Muscle layer of colon (tissue), 2 donors: Measurements from ENCODE around the gene INTS14.
"Not testable (repeated sequence)": the region's sequence is repeated elsewhere in the genome, so short reads cannot be mapped to it uniquely, and the experiment has no call there.

ENCODE experiments used
- H3K27ac ChIP-seq: one replicate; pipeline ENCODE4 v1.7.0; 2013; ENCODE audit warnings: low read depth, mild to moderate bottlenecking, low read length, moderate library complexity
- H3K27me3 ChIP-seq, 2 donors: one replicate each; pipeline ENCODE4 v1.7.0; 2013; ENCODE audit warnings: low read length in 2 of 2, mild to moderate bottlenecking in 2 of 2; ENCODE audit not compliant: insufficient read depth in 2 of 2, control insufficient read depth in 1 of 2
- H3K36me3 ChIP-seq: one replicate; pipeline ENCODE4 v1.7.0; 2013; ENCODE audit warnings: mild to moderate bottlenecking, low read length; ENCODE audit not compliant: insufficient read depth
- H3K4me1 ChIP-seq: one replicate; pipeline ENCODE4 v1.7.0; 2013; ENCODE audit warnings: mild to moderate bottlenecking, low read length; ENCODE audit not compliant: insufficient read depth
- H3K4me3 ChIP-seq, 2 donors: one replicate each; pipeline ENCODE4 v1.7.0; 2013; ENCODE audit warnings: low read length in 2 of 2, low read depth in 1 of 2, mild to moderate bottlenecking in 1 of 2, moderate library complexity in 1 of 2
- H3K9ac ChIP-seq: one replicate; pipeline ENCODE4 v1.7.0; 2013; ENCODE audit warnings: low read length
- H3K9me3 ChIP-seq: one replicate; pipeline ENCODE4 v1.7.0; 2013; ENCODE audit warnings: mild to moderate bottlenecking, low read length
- donor health status: abdominal sarcoma.
- donor health status: Adenocarcinoma of cecum.

Gene INTS14

DNA sequence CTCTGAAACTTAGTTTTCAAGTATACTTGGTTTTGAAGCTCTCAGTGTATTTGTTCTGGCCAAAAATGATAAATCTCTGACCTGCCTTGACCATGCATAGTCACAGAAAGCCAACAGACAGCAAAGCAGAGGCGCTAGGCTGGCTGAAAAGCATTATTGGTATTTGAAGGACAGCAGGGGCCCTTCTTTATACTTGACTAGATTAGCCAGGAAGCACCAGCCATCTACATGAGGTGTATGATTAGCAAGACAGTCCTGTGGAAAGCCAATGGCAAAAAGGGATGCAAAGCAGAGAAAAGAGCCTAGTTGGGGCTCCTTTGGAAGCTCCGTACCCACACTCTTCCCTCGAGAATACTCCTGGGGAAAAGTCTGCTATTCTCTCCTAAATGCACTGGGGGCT, 18.6 kb upstream of the INTS14 start:
- H3K27me3 ChIP-seq: no peaks in the 10 kb centered on the region
- H3K9me3 ChIP-seq: no peaks in the 10 kb centered on the region
- no peak overlapping the region for H3K9ac ChIP-seq
- no peaks in the 10 kb centered on the region for H3K4me1 ChIP-seq
- H3K4me3 ChIP-seq: no peak overlapping the region
- H3K36me3 ChIP-seq: no peaks in the 10 kb centered on the region
- H3K27ac ChIP-seq: no peak overlapping the region

DNA sequence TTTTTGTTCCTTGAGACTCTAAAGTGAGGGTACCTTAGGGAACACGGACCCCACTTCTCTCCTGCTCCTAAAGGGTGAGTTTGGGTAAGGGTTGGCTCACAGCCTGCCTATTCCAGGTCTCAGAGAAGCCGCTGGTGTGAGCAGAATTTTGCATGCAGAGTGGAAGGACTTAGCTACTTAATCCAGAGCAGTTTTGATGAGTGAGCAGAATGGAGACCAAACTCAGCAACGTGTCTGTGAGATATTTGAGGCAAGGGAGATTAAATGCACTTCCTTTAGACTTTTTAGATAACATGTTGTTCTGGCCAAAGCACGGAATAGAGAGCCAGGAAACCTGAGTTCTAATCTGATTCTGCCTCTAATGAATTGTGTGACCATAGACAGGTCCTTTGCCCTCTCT, 15.9 kb upstream of the INTS14 start:
- Histone ChIP-seq H3K9ac (no peak overlapping the region), H3K27ac (no peak overlapping the region), H3K4me1 (no peaks in the 10 kb centered on the region), H3K36me3 (no peaks in the 10 kb centered on the region), H3K27me3 (no peaks in the 10 kb centered on the region), H3K4me3 (no peak overlapping the region), H3K9me3 (no peaks in the 10 kb centered on the region)

DNA sequence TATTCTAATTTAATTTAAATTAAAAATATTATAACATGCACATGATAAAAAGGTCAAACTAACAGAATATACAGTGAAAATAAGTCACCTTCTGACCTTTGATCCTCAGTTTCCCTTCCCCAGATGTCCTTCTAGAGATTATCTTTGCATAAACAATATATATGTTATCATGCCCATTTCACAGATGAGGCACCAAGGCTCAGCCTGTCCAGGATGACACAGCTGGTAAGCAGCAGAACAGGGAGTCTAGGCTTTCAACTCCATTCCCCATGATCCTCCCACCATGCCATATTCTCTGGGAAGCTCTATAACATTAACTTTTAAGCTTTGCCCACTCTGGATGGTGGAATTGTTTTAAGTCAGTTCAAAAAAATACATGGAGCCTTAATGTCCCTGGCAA, 12.2 kb upstream of the INTS14 start:
- Histone ChIP-seq H3K36me3 (no peaks in the 10 kb centered on the region), H3K9me3 (no peaks in the 10 kb centered on the region), H3K27me3 (no peaks in the 10 kb centered on the region), H3K27ac (no peak overlapping the region), H3K4me3 (no peak overlapping the region), H3K4me1 (no peaks in the 10 kb centered on the region), H3K9ac (no peak overlapping the region)

DNA sequence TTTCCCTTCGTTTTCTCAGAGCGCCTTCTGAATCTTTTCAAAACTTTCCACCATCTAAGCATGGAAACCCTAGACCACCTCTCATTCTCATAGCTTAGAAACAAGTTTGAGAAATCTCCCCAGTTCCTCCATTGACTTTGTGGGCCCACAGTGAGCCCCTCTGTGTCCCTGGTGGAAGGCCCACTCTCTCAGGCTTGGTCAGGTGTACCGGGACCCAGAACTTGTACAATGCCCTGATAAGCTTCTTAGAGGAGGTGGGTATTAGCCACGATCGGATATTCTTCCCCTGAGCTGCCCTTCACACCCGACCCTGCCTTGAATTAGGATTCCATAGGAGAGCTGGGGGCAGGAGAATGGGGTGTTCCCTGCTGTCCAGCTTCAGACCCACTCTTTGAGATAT, 10.7 kb upstream of the INTS14 start, which contains the start of gene SLC24A1:
TSS of gene SLC24A1 (plus strand) at position 301 of the 400 bp plus-strand sequence. CDS start 2,143 bp downstream, outside the sequence.
- H3K27me3 ChIP-seq: no peaks in the 10 kb centered on the region
- H3K9ac ChIP-seq: no peak within 1 kb of the TSS
- H3K4me1 ChIP-seq: no peaks in the 10 kb centered on the region
- H3K4me3 ChIP-seq: no peak within 1 kb of the TSS
- no peak within 1 kb of the TSS for H3K27ac ChIP-seq
- no peaks in the 10 kb centered on the region for H3K36me3 ChIP-seq
- H3K9me3 ChIP-seq: no peaks in the 10 kb centered on the region

DNA sequence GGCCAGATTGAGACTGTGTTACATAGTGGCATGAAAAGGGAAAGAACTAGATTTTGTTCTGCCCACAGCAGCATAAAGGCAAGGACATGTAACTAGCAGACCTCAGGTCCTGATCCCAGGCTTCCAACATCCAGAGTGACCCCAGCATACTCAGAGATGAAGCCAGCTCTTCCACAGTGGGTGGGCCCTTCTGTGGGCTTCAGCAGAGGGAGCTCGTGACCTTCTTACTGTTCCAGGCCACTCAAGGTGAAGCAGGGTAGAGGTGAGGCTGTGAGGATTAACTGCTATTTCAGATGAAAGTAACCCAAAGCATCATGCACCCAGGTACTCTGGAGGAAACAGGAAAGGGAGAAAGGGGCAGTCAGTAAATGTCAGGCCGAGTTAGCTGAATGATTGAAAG, 9.9 kb upstream of the INTS14 start:
- Histone ChIP-seq H3K9me3 (no peaks in the 10 kb centered on the region), H3K4me3 (no peak overlapping the region), H3K9ac (no peak overlapping the region), H3K4me1 (no peaks in the 10 kb centered on the region), H3K27me3 (no peaks in the 10 kb centered on the region), H3K36me3 (no peaks in the 10 kb centered on the region), H3K27ac (no peak overlapping the region)

DNA sequence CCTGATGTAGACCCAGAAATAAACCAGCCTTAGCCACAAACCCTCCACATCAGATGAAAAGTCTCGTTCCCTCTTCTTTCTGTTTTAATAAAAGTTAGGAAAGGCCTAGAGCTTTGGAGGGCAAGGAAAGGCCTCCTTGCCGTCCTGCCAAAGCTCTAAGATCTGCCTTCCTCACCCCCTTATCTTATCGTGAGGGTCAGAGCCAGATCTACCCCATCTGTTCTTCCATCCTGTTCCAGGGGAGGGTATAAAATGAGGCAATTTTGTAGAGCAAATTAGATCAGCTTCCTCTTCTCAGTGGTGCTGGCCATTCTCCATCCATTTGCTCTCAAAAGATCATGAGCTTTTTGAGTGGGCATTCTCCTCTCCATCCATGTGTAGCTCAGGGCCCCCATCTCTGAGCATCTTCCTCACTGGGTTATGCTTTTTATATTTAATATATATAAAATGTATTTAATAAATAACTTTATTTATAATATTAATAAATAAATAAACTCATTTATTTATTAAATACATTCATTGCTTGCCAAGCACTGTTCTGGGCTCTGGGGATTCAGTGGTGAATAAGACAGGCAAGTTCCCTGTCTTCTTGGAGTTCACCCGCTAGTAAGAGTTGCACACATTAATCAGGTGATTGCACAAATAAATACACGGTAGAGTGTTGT, 8.8 kb upstream of the INTS14 start:
- no peak overlapping the region for H3K4me3 ChIP-seq
- no peaks in the 10 kb centered on the region for H3K4me1 ChIP-seq
- no peak overlapping the region for H3K9ac ChIP-seq

DNA sequence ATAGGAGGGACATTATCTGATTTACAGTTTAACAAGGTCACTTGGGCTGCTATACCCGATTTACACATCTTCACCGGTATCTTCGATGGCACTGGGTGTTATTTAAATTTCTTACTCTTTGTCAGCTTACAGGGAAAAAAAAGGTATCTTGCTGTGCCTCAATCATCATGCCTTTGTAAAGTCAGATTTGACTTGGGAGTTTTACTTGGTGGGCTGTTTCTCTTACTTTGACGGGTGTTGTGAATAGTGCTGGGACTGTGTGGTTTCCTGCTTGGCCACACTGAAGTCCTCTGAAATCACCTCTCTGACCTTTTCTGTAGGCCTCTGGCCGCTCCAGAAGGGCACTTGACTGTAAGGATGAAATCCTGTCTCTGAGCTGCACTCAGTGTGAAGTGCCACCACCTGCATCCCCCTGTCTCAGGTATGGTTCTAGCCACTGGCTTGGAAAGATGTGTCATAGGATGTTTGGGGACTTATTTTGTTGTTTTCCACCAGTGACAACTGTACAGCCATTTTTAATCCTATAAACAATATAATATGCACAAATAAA, 7.7 kb upstream of the INTS14 start:
- H3K27ac ChIP-seq: no peak overlapping the region
- no peaks in the 10 kb centered on the region for H3K27me3 ChIP-seq
- H3K9ac ChIP-seq: no peak overlapping the region
- no peak overlapping the region for H3K4me3 ChIP-seq
- H3K9me3 ChIP-seq: no peaks in the 10 kb centered on the region
- H3K36me3 ChIP-seq: no peaks in the 10 kb centered on the region
- H3K4me1 ChIP-seq: no peaks in the 10 kb centered on the region

More for the DNA sequence above, 8.8 kb upstream of the INTS14 start:
- H3K36me3 ChIP-seq: no peaks in the 10 kb centered on the region
- H3K27ac ChIP-seq: no peak overlapping the region
- H3K9me3 ChIP-seq: no peaks in the 10 kb centered on the region
- no peaks in the 10 kb centered on the region for H3K27me3 ChIP-seq

DNA sequence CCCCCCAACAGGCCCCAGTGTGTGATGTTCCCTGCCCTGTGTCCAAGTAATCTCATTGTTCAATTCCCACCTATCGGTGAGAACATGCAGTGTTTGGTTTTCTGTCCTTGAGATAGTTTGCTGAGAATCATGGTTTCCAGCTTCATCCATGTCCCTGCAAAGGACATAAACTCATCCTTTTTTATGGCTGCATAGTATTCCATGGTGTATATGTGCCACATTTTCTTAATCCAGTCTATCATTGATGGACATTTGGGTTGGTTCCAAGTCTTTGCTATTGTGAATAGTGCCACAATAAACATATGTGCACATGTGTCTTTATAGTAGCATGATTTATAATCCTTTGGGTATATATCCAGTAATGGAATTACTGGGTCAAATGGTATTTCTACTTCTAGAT, 5.0 kb upstream of the INTS14 start:
- not testable (repeated sequence) for H3K9me3 ChIP-seq, H3K27me3 ChIP-seq, H3K4me3 ChIP-seq, H3K9ac ChIP-seq, H3K36me3 ChIP-seq, H3K27ac ChIP-seq
- peaks cover 14% of the 10 kb centered on the region for H3K4me1 ChIP-seq

DNA sequence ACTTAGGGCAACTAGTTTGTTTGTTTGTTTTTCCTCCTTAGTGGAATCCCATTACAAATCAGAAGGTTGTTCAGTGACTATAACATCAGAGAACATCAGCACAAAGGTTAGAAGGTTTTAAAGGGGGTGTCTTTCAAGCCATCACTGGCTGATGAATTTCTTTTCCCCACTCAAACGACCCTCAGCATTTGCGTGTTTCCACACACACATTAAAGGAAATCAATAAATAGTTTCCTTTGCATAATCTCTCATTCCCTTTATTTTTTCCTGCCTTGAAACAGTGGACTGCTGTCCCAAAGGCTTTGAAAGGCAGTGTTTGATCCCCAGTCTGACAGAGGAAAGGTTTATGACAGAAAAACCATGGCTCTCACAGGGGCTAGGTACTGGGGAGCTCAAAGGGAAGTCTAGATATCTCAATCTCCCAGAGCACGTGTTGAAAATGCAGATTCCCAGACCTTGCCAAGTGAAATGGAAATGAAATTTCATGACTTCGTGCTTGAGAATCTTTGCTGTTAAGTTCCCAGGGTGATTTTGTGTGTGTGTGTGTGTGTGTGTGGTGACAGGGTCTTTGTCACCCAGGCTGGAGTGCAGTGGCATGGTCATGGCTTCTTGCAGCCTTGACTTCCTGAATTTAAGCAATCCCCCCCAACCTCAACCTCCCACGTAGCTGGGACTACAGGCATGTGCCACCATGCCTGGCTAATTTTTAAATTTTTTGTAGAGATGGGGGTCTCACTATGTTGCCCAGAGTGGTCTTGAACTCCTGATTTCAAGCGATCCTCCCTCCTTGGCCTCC, 2.2 kb upstream of the INTS14 start:
- H3K9ac ChIP-seq: no peak overlapping the region
- H3K36me3 ChIP-seq: no peaks in the 10 kb centered on the region
- no peak overlapping the region for H3K4me3 ChIP-seq
- H3K27me3 ChIP-seq: no peaks in the 10 kb centered on the region
- no peak overlapping the region for H3K27ac ChIP-seq
- H3K4me1 ChIP-seq: peaks cover 26% of the 10 kb centered on the region
- no peaks in the 10 kb centered on the region for H3K9me3 ChIP-seq

DNA sequence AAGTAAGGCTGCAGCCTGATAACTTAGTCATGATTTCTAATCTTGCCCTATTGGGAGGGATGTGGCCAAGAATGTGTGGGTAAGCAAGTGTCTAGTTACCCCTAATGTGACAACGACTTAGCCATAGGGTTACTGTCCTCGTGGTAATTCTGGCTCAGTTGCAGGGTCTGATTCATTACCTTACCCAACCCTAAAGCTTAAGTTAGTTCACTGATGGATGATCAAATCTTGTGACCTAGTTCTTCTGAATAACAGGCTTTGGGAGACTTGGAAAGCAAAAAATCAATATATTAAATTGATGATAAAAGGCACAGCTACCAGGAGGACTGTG, 1.6 kb upstream of the INTS14 start:
- Histone ChIP-seq H3K4me1 (peaks cover 26% of the 10 kb centered on the region), H3K9ac (no peak overlapping the region), H3K4me3 (no peak overlapping the region), H3K9me3 (no peaks in the 10 kb centered on the region), H3K36me3 (no peaks in the 10 kb centered on the region), H3K27me3 (no peaks in the 10 kb centered on the region), H3K27ac (no peak overlapping the region)

DNA sequence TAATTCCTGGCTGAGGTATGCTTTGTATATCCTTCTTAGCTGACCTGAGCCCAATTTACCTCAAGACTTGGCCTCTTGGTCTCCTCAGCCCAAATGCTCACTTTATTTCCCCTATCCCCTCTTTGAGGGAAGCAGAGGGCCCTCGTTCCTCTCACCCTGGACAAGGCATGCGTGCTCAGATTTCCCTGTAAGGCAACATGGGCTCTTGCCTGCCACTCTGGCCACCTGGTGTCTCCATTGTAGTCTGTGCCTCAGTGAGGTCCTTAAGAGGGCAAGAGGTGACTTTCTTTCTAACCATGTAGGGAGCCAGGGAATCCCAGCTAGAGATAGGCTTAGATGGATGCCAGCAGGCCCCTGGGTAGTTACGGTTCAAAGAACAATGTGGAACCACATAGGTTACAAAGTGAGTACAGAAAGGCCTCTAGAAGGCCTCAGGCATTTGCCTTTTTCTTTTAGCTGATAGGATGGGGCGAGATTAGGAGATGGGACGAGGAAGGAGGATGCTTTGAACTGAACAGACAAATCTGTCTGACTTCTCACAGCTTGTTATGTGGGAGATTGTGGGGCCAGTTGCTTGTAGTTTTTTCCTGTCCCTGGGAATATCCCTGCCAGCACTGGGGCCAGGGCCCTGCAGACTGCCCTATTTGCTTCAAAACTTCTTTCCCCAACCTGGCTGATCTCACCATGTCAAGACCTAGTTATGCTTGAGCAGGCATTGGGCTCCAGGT, 1.1 kb upstream of the INTS14 start:
- H3K9ac ChIP-seq: peak overlapping the region; percentile 96
- no peaks in the 10 kb centered on the region for H3K36me3 ChIP-seq
- H3K27me3 ChIP-seq: no peaks in the 10 kb centered on the region
- peak overlapping the region; percentile 93 for H3K27ac ChIP-seq
- H3K4me1 ChIP-seq: peaks cover 26% of the 10 kb centered on the region
- no peaks in the 10 kb centered on the region for H3K9me3 ChIP-seq
- peak overlapping the region; percentile 50 to 97 for H3K4me3 ChIP-seq
